Mesothelial cell of epicardium (in vitro differentiated cells): ENCODE measurements around the gene GGA1. TPM values are rescaled to one million over a fixed set of nuclear protein-coding genes. Genes with fewer than 3 reads are reported as not detected.

Experiments
- DNase-seq, 2 experiments: peaks; one replicate each; pipeline ENCODE4 v3.0.0; 2021; ENCODE audit warnings: low spot score in 2 of 2; ENCODE audit not compliant: unreplicated experiment in 2 of 2
- H3K27ac Mint-ChIP-seq: 2 replicates; pipeline ENCODE4 v1.8.0; 2021; ENCODE audit warnings: mixed read lengths
- H3K27me3 Mint-ChIP-seq: 2 replicates; pipeline ENCODE4 v1.8.0; 2021; ENCODE audit warnings: low read depth, mixed read lengths
- H3K36me3 Mint-ChIP-seq: 2 replicates; pipeline ENCODE4 v1.8.0; 2021; ENCODE audit warnings: mixed read lengths
- H3K4me1 Mint-ChIP-seq: 2 replicates; pipeline ENCODE4 v1.8.0; 2021; ENCODE audit warnings: mixed read lengths
- H3K4me3 Mint-ChIP-seq: 2 replicates; pipeline ENCODE4 v1.8.0; 2021; ENCODE audit warnings: mild to moderate bottlenecking, moderate library complexity, mixed read lengths
- H3K9me3 Mint-ChIP-seq: 2 replicates; pipeline ENCODE4 v1.8.0; 2021; ENCODE audit warnings: mixed read lengths
- CTCF ChIP-seq: fragments of 200-600 bp; sonication (generic); IDR thresholded peaks from one replicate; pipeline ENCODE4 v1.5.0; 2021; ENCODE audit warnings: antibody characterized with exemption; ENCODE audit not compliant: unreplicated experiment
- total RNA-seq: library from RNA; stranded (reverse); gene quantifications from 3 replicates; pipeline ENCODE4 v1.2.1, GENCODE V29; 2021

Gene GGA1
- total RNA-seq, 1 donor from 2014 or later, result 107 TPM

GRCh38 chr22:37677493-37677974 lies 68.9 kb downstream of the GGA1 start:
- DNase-seq, result no peak
- peak overlapping the region; percentile 72 for H3K4me3 Mint-ChIP-seq
- H3K9me3 Mint-ChIP-seq, result no peaks in the 10 kb centered on the region
- H3K27me3 Mint-ChIP-seq, result no peaks in the 10 kb centered on the region
- no peak for TF ChIP-seq CTCF
- peaks cover 30% of the 10 kb centered on the region for H3K4me1 Mint-ChIP-seq
- H3K36me3 Mint-ChIP-seq, result no peaks in the 10 kb centered on the region
- peak overlapping the region; percentile 79 for H3K27ac Mint-ChIP-seq

GRCh38 chr22:37678372-37678771 lies 69.7 kb downstream of the GGA1 start:
- Mint-ChIP-seq H3K27ac (no peak overlapping the region), H3K27me3 (no peaks in the 10 kb centered on the region), H3K36me3 (no peaks in the 10 kb centered on the region), H3K4me1 (peaks cover 30% of the 10 kb centered on the region), H3K4me3 (no peak overlapping the region), H3K9me3 (no peaks in the 10 kb centered on the region)
- DNase-seq, result no peak
- TF ChIP-seq CTCF, result no peak

GRCh38 chr22:37679670-37680069 lies 71.0 kb downstream of the GGA1 start:
- Mint-ChIP-seq H3K9me3 (no peaks in the 10 kb centered on the region), H3K27ac (peak overlapping the region; percentile 64), H3K27me3 (no peaks in the 10 kb centered on the region), H3K36me3 (no peaks in the 10 kb centered on the region), H3K4me3 (no peak overlapping the region), H3K4me1 (peaks cover 28% of the 10 kb centered on the region)
- DNase-seq, result no peak
- no peak for TF ChIP-seq CTCF

GRCh38 chr22:37680191-37680851 lies 71.7 kb downstream of the GGA1 start:
- peaks cover 28% of the 10 kb centered on the region for H3K4me1 Mint-ChIP-seq
- H3K27ac Mint-ChIP-seq, result peak overlapping the region; percentile 64
- H3K36me3 Mint-ChIP-seq, result no peaks in the 10 kb centered on the region
- no peak for TF ChIP-seq CTCF
- no peaks in the 10 kb centered on the region for H3K9me3 Mint-ChIP-seq
- H3K4me3 Mint-ChIP-seq, result no peak overlapping the region
- no peak for DNase-seq
- no peaks in the 10 kb centered on the region for H3K27me3 Mint-ChIP-seq

- H3K9me3 Mint-ChIP-seq, result no peaks in the 10 kb centered on the region
- DNase-seq, result no peak
- H3K27ac Mint-ChIP-seq, result no peak overlapping the region
- H3K27me3 Mint-ChIP-seq, result no peaks in the 10 kb centered on the region
- H3K4me1 Mint-ChIP-seq, result peaks cover 23% of the 10 kb centered on the region
- H3K4me3 Mint-ChIP-seq, result no peak overlapping the region
- no peak for TF ChIP-seq CTCF
- no peaks in the 10 kb centered on the region for H3K36me3 Mint-ChIP-seq
These were observed 72.4 kb downstream of the GGA1 start for GRCh38 chr22:37681001-37681424.
